ENCODE measurements around the gene RAPGEF2.

- TF ChIP-seq YY1 (IDR thresholded peaks at IDR 0.05; ENCODE audit: insufficient read depth, insufficient read length) (no peak), ZNF274 (IDR thresholded peaks at IDR 0.05; ENCODE audit: low read depth, low read length) (no peak), SUZ12 (IDR thresholded peaks at IDR 0.05; ENCODE audit: extremely low read depth, insufficient read depth, insufficient read length) (no peak)
Measured at GRCh38 chr4:159096434-159096833, 6.4 kb upstream of the RAPGEF2 start.
